WTC11 (cell line): ENCODE measurements around the gene CORO7.

Source experiments
- AFF4 ChIP-seq: sonication (generic); formaldehyde crosslinking; IDR thresholded peaks from 2 replicates; pipeline ENCODE4 v1.8.1; 2023; ENCODE audit warnings: mild to moderate bottlenecking, missing genetic modification reagents, borderline replicate concordance
- CTCF ChIP-seq: fragments of 200-600 bp; IDR thresholded peaks from 2 replicates; pipeline ENCODE4 v1.8.0; 2022; ENCODE audit warnings: antibody characterized with exemption
- FOXP1 ChIP-seq: sonication (generic); formaldehyde crosslinking; IDR thresholded peaks from 2 replicates; pipeline ENCODE4 v1.8.0; 2022; ENCODE audit warnings: missing genetic modification reagents, mild to moderate bottlenecking, moderate library complexity, borderline replicate concordance
- FOXP4 ChIP-seq: sonication (generic); formaldehyde crosslinking; IDR thresholded peaks from 2 replicates; pipeline ENCODE4 v1.8.0; 2022; ENCODE audit warnings: mild to moderate bottlenecking, missing genetic modification reagents
- MAX ChIP-seq: sonication (generic); formaldehyde crosslinking; IDR thresholded peaks from 2 replicates; pipeline ENCODE4 v1.8.0; 2022; ENCODE audit warnings: mild to moderate bottlenecking, missing genetic modification reagents
- MXD4 ChIP-seq: fragments of 250-450 bp; sonication (Bioruptor Pico); IDR thresholded peaks from 2 replicates; pipeline ENCODE4 v1.8.0; 2021; ENCODE audit warnings: mild to moderate bottlenecking, moderate library complexity, borderline replicate concordance
- NR2C2 ChIP-seq: sonication (generic); formaldehyde crosslinking; IDR thresholded peaks from 2 replicates; pipeline ENCODE4 v1.8.0; 2022; ENCODE audit warnings: mild to moderate bottlenecking, missing genetic modification reagents
- NR3C1 ChIP-seq: sonication (generic); formaldehyde crosslinking; conservative IDR thresholded peaks from 2 replicates; pipeline ENCODE4 v1.8.1; 2023; ENCODE audit warnings: low read depth, mild to moderate bottlenecking, missing genetic modification reagents
- SP1 ChIP-seq: sonication (generic); formaldehyde crosslinking; conservative IDR thresholded peaks from 2 replicates; pipeline ENCODE4 v1.8.1; 2022; ENCODE audit warnings: missing genetic modification reagents
- TCF7 ChIP-seq: sonication (generic); formaldehyde crosslinking; IDR thresholded peaks from 2 replicates; pipeline ENCODE4 v1.8.0; 2022; ENCODE audit warnings: mild to moderate bottlenecking, low read depth, missing genetic modification reagents, moderate library complexity
- ZBTB21 ChIP-seq: sonication (generic); formaldehyde crosslinking; IDR thresholded peaks from 2 replicates; pipeline ENCODE4 v1.8.1; 2023; ENCODE audit warnings: mild to moderate bottlenecking, missing genetic modification reagents, borderline replicate concordance
- ZNF232 ChIP-seq: sonication (generic); formaldehyde crosslinking; IDR thresholded peaks from 2 replicates; pipeline ENCODE4 v1.8.0; 2022; ENCODE audit warnings: mild to moderate bottlenecking, missing genetic modification reagents
- TF ChIP-seq, protein P1 (sequence below): sonication (generic); formaldehyde crosslinking; IDR thresholded peaks from 2 replicates; pipeline ENCODE4 v1.8.1; 2023; ENCODE audit warnings: mild to moderate bottlenecking, missing genetic modification reagents, moderate library complexity

GRCh38 chr16:4340443-4340842 is 76.0 kb downstream of the CORO7 start:
- TF ChIP-seq CTCF = no peak
- TF ChIP-seq FOXP4 (CRISPR knock-in tag) = no peak
- no peak for TF ChIP-seq FOXP1 (CRISPR knock-in tag)
- TF ChIP-seq NR2C2 = no peak
- no peak for TF ChIP-seq ZBTB21 (CRISPR knock-in tag)
- TF ChIP-seq MAX (CRISPR knock-in tag) = no peak
- no peak for TF ChIP-seq SP1 (CRISPR knock-in tag)
- no peak for TF ChIP-seq ZNF232 (CRISPR knock-in tag)
- no peak for TF ChIP-seq MXD4
- no peak for TF ChIP-seq AFF4 (CRISPR knock-in tag)
- no peak for TF ChIP-seq TCF7
- no peak for TF ChIP-seq NR3C1
- TF ChIP-seq, protein P1, sequence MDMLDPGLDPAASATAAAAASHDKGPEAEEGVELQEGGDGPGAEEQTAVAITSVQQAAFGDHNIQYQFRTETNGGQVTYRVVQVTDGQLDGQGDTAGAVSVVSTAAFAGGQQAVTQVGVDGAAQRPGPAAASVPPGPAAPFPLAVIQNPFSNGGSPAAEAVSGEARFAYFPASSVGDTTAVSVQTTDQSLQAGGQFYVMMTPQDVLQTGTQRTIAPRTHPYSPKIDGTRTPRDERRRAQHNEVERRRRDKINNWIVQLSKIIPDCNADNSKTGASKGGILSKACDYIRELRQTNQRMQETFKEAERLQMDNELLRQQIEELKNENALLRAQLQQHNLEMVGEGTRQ (CRISPR knock-in tag) = no peak
